KMS-11 (cell line): ENCODE data around the gene UGT1A10.

Source experiments
- H2AFZ ChIP-seq: fragments of 200-600 bp; sonication (generic); 2 replicates; pipeline ENCODE4 v1.6.1; 2016; ENCODE audit warnings: antibody characterized with exemption, mixed run types, low read depth
- H3K27ac ChIP-seq: fragments of 200-600 bp; sonication (generic); 2 replicates; pipeline ENCODE4 v1.6.1; 2016; ENCODE audit warnings: mild to moderate bottlenecking, mixed run types
- H3K27me3 ChIP-seq: fragments of 200-600 bp; sonication (generic); 2 replicates; pipeline ENCODE4 v1.6.1; 2017; ENCODE audit warnings: mild to moderate bottlenecking, low read depth, mixed run types, moderate library complexity; ENCODE audit not compliant: insufficient read depth
- H3K36me3 ChIP-seq: fragments of 200-600 bp; sonication (generic); 2 replicates; pipeline ENCODE4 v1.6.1; 2017; ENCODE audit warnings: mild to moderate bottlenecking, mixed run types; ENCODE audit not compliant: insufficient read depth
- H3K4me1 ChIP-seq: fragments of 200-600 bp; sonication (generic); 2 replicates; pipeline ENCODE4 v1.6.1; 2016; ENCODE audit warnings: mild to moderate bottlenecking, low read depth, mixed run types; ENCODE audit not compliant: poor library complexity, severe bottlenecking
- H3K4me2 ChIP-seq: fragments of 200-600 bp; sonication (generic); 2 replicates; pipeline ENCODE4 v1.7.0; 2016; ENCODE audit warnings: mild to moderate bottlenecking, mixed run types
- H3K4me3 ChIP-seq: fragments of 200-600 bp; sonication (generic); IDR thresholded peaks from 2 replicates; pipeline ENCODE4 v1.6.1; 2017; ENCODE audit warnings: low read depth, low read length, mixed read lengths; ENCODE audit not compliant: insufficient read depth
- H3K79me2 ChIP-seq: fragments of 200-600 bp; sonication (generic); 2 replicates; pipeline ENCODE4 v1.6.1; 2016; ENCODE audit warnings: low read depth, mixed run types; ENCODE audit not compliant: insufficient read depth
- H3K9ac ChIP-seq: fragments of 200-600 bp; sonication (generic); 2 replicates; pipeline ENCODE4 v1.6.1; 2016; ENCODE audit warnings: mild to moderate bottlenecking, mixed run types
- H4K20me1 ChIP-seq: fragments of 200-600 bp; sonication (generic); 2 replicates; pipeline ENCODE4 v1.6.1; 2016; ENCODE audit warnings: mild to moderate bottlenecking, mixed run types; ENCODE audit not compliant: insufficient read depth
- TF ChIP-seq, protein P1 (sequence below): fragments of 200-600 bp; sonication (generic); conservative IDR thresholded peaks from 2 replicates; pipeline ENCODE4 v1.6.1; 2017; ENCODE audit warnings: low read depth, mild to moderate bottlenecking, antibody characterized with exemption, low read length, moderate library complexity, mixed read lengths

UGT1A10 gene

DNA sequence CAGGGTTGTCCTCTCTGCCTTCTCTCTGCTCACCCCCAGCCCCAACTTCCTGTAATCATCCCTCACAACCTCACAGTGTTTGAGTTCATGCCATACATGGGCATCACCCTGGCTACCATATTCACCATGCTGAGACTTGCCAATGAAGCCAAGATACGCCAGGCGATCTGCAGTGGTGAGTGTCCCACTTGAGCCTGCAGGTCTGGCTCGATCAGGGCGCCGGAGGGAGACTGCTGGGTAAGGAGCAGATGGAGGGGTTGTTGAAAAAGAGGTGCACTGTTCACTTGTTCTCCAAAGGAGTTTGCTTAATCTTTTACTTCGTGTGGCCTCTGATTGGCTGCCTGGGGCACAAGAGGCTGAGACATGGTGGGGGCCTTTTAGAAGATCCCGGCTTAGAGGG is 156.5 kb downstream of the UGT1A10 start:
- Histone ChIP-seq H3K27me3 (no peaks in the 10 kb centered on the region), H2AFZ (no peak overlapping the region), H3K36me3 (no peaks in the 10 kb centered on the region), H4K20me1 (no peaks in the 10 kb centered on the region), H3K27ac (no peak overlapping the region), H3K4me1 (no peaks in the 10 kb centered on the region), H3K4me2 (no peak overlapping the region), H3K9ac (no peak overlapping the region), H3K79me2 (no peaks in the 10 kb centered on the region), H3K4me3 (no peak overlapping the region)
- TF ChIP-seq, protein P1, sequence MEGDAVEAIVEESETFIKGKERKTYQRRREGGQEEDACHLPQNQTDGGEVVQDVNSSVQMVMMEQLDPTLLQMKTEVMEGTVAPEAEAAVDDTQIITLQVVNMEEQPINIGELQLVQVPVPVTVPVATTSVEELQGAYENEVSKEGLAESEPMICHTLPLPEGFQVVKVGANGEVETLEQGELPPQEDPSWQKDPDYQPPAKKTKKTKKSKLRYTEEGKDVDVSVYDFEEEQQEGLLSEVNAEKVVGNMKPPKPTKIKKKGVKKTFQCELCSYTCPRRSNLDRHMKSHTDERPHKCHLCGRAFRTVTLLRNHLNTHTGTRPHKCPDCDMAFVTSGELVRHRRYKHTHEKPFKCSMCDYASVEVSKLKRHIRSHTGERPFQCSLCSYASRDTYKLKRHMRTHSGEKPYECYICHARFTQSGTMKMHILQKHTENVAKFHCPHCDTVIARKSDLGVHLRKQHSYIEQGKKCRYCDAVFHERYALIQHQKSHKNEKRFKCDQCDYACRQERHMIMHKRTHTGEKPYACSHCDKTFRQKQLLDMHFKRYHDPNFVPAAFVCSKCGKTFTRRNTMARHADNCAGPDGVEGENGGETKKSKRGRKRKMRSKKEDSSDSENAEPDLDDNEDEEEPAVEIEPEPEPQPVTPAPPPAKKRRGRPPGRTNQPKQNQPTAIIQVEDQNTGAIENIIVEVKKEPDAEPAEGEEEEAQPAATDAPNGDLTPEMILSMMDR, result no peak

DNA sequence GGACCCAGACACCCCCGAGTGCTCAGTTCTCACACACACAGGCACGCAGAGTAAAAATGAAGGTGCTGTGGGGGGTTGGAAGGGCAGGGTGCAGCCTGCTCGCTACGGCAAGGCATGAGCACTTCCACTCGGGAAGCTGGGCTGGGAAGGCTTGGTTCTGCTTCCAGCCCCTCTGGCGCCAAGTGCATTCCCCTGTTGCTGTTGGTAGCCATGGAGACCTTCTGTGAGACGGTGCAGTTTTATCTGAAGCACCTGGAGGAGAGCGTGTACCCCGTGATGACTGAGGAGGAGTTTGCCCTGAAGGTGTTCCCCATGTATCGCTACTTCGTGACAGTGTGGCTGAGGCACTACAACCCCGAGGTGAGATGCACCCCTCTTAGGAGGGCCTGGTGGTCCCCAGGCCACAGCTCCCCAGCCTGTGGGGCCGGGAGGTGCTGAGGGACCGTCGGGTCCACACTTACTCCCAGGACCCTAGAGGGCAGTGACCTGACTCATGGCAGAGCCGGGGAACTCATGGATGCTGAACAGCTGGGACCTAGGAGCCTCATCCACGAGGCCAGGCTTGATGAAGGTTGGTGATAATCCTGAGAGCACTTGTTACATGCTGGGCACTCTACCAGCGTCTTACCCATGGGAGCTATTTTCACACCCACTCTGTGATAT is 157.3 kb downstream of the UGT1A10 start:
- Histone ChIP-seq H3K4me2 (no peak overlapping the region), H3K4me1 (no peaks in the 10 kb centered on the region), H4K20me1 (no peaks in the 10 kb centered on the region), H3K27me3 (no peaks in the 10 kb centered on the region), H3K27ac (no peak overlapping the region), H3K79me2 (no peaks in the 10 kb centered on the region), H3K4me3 (no peak overlapping the region), H3K9ac (no peak overlapping the region), H3K36me3 (no peaks in the 10 kb centered on the region), H2AFZ (no peak overlapping the region)
- TF ChIP-seq, protein P1, result no peak

DNA sequence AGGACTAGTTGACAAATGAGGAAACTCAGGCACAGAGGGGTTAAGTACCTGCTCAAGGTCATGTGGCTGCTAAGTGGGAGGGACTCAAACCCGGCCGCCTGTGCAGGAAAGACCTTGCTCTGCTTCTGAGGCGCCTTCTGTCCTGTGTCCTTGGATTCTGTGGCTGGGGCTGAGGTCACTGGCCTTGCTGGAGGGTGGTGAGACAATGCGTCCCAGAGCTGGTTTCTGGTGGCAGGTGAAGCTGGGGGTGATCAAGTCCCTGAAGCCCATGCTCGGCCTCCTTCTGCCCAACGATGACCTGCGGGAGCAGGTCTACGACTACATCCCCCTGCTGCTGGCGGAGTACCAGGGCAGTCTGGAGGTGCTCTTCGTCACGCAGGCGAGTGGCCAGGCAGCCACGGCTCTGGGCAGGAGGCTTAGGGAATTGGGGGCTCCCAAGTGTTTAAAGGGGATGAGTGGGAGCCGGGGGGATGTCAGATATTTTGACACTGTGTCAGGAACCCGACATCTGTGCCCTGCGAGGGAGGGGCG is 157.9 kb downstream of the UGT1A10 start:
- Histone ChIP-seq H3K27me3 (no peaks in the 10 kb centered on the region), H3K27ac (no peak overlapping the region), H3K4me2 (no peak overlapping the region), H3K4me1 (no peaks in the 10 kb centered on the region), H3K79me2 (no peaks in the 10 kb centered on the region), H2AFZ (no peak overlapping the region), H4K20me1 (no peaks in the 10 kb centered on the region), H3K4me3 (no peak overlapping the region), H3K9ac (no peak overlapping the region), H3K36me3 (no peaks in the 10 kb centered on the region)
- TF ChIP-seq, protein P1, result no peak

DNA sequence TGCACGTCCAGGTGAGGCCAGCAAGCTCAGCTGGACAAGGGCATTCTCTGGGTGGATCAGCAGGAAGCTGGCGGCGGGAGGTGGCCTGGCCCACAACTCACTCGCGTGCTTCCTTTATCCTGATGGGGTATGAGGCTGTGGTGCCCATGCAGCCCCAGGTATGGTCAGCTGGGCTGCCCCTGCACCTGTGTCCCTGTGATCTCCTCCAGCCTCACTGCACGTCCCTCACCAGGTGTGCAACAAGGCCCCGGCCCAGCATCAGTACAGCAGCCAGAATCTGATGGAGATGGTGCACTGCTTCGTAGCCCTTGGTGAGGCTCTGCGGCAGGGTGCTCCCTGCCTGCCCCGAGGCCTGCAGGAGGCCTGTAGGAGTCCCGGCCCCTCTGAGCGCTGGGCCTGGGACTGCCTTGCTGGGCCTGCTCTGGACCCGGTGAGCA is 159.5 kb downstream of the UGT1A10 start:
- H3K4me2 ChIP-seq, result no peak overlapping the region
- no peaks in the 10 kb centered on the region for H3K4me1 ChIP-seq
- no peak overlapping the region for H3K4me3 ChIP-seq
- H3K79me2 ChIP-seq, result no peaks in the 10 kb centered on the region
- no peaks in the 10 kb centered on the region for H3K36me3 ChIP-seq
- H2AFZ ChIP-seq, result no peak overlapping the region
- no peaks in the 10 kb centered on the region for H3K27me3 ChIP-seq
- no peaks in the 10 kb centered on the region for H4K20me1 ChIP-seq
- TF ChIP-seq, protein P1, result no peak
- no peak overlapping the region for H3K27ac ChIP-seq
- no peak overlapping the region for H3K9ac ChIP-seq
